Stimulated activated CD4-positive, alpha-beta T cell treated with anti-CD3 and anti-CD28 coated beads, TNF-alpha, amount 100 ng/mL, for 24 hours (primary cell): ENCODE measurements around the gene NLN.
"Not testable (repeated sequence)": the region's sequence is repeated elsewhere in the genome, so short reads cannot be mapped to it uniquely, and the experiment has no call there.

Source experiments
- DNase-seq, 3 experiments: peaks; one replicate each; pipeline ENCODE4 v3.0.0-alpha.2; 2020; ENCODE audit warnings: low read depth in 3 of 3

Gene NLN

DNA sequence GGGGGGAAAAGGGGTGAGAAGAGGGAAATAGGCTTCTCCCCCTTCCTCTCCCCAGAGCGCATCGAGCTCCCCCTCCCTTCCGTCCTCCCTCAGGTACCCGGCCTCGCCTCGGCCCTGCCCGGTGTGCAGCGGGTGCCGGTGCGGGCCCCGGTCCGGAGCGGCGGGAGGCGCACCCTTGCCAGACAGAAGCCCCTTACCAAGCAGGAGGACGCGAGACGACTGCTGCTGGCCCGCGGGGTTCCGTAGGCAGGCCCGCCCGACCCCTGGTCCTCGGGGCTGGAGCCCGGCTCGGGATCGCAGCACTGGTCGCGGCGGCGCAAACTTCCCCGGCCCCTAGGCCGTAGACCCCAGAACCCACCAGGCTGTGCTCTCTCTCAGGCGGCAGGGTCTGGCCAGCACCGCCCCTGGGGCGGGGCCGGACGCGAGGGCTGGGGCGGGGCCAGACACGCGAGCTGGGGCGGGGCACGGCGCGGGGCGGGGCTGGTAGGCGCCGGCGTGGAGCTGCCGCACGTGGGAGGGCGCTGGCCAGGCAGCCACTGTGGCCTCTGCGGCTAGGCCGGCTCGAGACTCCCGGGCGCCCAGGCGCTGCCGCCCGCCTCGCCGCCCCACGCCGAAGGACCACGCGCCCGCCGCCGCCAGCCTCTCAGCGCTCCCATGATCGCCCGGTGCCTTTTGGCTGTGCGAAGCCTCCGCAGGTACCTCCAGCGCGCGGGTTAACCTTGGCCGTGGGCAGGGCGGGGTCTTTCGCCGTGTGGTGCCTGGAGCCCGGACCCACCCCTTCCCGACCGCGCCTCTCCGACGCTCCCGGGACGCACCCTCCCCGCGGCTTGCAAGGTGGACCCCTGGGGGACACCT is at the start of gene NLN, which contains the start of gene SGTB:
Gene NLN, plus strand, starts transcription at position 486 of the 855 bp plus-strand sequence. Its CDS starts 169 bp downstream, at position 655.
Gene SGTB, minus strand, starts transcription at position 390 of the 855 bp plus-strand sequence. CDS start 1,302 bp downstream, outside the sequence.
- peak; percentile 68 to 83 (median 74) for DNase-seq

DNA sequence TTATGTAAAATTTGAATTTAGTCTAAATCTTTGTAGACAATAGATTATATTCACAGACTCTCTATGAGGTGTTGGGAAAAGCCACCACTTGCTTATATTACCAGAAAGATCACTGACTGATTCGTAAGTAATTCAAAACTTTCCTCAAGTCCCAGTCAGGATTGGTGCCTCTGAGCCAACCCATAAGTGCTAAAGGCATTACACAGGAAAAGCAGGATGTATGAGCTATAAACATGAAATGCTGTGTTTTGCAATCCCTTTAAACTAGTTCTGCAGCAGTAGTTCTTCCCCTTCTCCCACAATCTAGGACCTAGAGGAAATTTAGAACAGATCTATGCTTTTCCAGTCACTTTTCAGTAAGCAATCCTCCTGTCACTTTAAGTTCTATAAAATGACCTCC is 49.2 kb upstream of the NLN start:
- no peak for DNase-seq

DNA sequence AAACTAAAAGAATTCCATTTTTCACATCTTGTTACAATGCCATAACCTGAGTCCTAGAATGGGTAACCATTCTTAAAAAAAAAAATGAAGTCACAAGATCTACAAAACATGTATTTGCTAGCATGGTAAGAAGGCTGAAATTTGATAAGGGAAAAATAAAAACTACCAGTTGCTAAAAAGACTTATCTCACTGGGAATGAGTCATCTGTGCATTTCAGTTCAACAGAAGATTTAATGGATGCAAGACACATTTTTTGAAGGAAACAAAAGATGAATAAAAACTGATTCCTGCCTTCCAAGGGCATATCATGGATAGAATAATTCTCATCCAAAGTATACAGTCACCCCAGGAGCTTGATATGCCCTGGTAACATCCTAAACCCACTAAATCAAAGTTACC is 47.3 kb upstream of the NLN start:
- DNase-seq = no peak

DNA sequence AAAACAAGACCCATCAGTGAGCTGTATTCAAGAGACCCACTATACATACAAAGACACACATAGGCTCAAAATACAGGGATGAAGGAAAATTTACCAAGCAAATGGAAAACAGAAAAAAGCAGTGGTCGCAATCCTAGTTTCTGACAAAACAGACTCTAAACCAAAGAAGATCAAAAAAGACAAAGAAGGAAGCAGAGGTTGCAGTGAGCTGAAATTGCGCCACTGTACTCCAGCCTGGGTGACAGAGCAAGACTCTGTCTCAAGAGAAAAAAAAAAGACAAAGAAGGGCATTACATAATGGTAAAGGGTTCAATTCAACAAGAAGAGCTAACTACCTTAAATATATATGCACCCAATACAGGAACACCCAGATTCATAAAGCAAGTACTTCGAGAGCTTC is 45.9 kb upstream of the NLN start:
- DNase-seq = not testable (repeated sequence)

DNA sequence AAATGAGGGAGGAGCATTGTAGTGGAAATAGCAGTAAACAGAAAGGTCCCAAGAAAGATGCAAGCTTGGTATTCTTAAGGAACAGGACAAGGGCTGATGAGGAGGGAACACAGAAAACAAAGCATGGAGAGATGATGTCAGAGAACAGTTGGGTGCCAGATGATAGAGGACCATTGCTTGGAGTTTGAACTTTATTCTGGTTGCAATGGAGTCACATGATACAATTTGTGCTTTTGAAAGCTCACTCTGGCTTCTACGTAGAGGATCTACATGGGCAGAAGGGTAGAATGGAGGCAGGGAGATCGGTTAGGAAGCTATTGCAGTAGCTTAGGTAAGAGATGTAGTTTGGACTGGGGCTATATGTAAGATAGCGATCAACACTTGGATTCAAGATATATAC is 39.9 kb upstream of the NLN start:
- no peak for DNase-seq

DNA sequence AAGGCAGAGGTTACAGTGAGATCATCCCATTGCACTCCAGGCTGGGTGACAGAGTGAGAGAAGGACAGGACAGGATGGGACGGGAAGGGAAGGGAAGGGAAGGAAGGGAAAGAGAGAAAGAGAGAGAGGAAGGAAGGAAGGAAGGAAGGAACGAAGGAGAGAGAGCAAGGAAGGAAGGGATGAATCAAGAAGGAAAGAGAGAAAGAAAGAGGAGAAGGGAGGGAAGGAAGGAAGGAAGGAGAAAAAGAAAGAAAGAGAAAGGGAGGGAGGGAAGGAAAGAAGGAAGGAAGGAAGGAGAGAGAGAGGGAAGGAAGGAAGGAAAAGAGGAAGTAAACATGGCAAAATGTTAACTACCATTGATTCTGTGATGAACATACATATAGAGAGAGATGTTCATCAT is 28.9 kb upstream of the NLN start:
- DNase-seq = no peak

DNA sequence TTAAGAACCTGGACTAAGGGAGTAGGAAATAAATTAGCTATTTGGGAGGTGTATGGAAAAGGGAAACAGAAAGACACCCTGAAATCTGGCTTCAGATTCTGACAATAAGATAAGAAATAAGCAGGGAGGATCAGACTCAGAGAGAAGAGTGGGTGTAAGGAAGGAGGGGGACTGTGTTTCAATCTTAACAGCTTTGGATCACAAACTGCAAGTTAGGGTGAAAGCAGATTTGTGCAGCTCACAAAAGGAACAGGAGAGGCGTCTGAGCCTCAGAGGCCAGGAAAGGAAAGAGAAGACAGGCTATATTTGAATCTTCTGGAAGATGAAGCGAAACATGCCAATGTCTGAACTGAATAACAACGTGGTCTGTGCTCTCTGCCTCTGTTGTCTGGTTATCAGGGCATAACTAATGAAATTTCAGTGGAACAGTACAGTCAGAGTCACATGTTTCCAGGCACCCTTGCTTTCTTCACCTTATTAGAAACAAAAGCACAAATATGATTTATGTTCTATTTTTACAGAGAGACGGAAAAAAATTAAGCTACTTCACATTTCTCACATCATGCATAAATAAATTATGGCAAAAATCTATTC is 26.7 kb upstream of the NLN start:
- DNase-seq = no peak

DNA sequence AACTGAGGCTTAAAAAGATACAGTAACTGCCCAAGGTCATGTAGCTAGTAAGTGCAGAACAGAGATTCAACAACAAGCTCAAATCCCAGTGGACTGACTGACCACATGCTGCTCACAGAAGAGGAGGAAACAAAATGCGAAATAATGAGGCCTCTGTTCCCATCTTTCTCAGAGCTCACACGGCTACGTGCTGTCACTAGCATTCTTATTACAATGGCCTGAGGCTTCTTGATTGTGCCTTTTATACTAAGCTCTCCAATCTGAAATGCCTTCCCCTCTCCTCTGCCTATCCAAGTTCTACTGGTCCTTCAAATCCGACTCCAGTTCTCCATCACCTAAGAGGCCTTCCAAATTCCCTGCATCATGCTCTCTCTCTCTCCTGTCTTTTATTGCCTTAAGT is 26.1 kb upstream of the NLN start:
- DNase-seq = no peak

DNA sequence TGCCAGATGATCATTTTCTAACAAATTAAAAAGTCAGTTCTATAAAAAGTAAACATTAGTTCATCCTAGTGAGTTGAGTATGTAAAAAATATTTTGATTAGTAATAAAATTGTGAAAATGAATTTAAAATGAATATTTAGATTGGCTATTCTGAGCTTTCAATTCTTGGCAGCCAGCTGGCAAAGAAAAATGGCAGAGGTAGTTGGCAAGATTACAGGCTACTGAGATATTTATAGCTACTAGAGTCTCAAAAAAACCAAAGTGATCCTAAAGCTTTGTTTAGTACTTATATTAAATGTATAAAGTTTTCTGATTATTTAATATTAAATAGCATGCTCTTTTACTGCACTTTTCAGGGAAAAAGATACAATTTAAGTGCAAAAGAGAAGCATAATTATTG is 25.1 kb upstream of the NLN start:
- no peak for DNase-seq

DNA sequence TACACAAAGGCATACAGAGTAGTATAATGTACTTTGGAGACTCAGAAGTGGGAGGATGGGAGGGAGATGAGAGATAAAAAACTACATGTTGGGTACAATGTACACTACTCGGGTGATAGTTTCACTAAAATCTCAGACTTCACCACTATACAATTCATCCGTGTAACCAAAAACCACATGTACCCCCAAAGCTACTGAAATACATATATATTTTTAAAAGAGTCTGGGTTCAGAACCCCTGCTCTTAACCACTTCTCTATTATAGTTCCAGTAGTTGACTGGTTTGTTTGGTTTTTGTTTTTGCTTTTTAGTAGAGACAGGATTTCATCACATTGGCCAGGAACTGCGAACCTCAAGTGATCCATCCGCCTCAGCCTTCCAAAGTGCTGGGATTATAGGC is 22.7 kb upstream of the NLN start:
- no peak for DNase-seq

DNA sequence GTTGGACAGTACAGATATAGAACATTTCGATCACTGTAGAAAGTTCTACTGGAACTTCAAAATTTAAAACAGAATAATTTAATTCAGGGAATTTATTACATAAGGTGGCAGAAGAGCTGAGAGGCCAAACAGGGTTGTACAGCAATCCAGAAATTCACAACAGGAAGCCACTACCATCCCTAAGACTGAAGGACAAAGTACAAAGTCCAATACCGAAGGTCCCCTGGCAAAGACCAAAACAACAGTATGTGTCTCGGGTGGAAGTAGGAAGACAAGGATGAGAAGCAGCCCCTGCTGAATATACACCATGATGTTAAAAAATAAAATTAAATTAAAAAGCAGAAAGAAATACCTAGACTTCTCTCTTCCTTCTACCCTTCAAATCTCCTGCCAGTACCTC is 20.0 kb upstream of the NLN start:
- DNase-seq = no peak

DNA sequence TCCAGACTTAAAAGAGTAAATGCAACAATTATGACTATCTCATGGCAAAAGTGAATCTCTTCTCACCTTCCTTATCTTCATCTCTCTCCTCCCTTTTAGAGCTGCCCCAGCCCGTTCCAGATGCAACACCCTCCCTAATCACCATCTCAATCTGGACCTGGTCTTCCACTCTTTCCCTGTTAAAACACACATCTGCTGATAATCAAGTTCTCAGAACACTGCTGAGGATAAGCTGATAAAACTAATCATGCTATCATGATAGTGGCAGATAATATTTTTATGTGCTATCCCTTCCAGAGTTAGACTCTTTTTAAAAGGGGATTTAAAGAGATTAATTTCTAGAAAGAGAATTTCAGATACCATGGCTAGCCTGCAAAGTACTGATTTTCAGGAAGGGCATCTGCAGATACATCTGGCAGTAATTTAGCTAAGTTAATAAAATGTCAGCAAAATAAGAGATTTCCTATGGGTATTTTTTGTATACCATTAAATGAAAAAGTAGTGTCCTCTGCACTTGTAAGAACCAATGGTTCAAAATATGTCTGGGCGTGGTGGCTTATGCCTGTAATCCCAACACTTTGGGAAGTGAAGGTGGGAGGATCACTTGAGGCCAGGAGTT is 17.3 kb upstream of the NLN start:
- DNase-seq = no peak

DNA sequence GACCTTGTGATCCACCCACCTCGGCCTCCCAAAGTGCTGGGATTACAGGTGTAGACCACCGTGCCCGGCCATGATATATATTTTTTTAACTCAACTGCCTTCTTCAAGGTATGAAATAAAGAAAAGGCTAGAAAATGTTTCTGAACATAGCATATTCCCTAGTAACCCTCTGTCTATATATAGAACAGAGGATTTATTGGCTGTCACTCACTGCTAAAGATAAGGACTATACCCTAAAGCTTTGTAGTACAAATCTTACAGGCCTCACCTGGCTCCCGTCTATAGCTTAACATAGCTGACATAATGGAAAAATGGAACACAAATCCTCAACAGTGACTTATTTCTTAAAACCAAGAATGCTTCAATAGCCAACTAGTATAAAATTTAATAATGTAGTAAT is 14.3 kb upstream of the NLN start:
- DNase-seq = no peak

DNA sequence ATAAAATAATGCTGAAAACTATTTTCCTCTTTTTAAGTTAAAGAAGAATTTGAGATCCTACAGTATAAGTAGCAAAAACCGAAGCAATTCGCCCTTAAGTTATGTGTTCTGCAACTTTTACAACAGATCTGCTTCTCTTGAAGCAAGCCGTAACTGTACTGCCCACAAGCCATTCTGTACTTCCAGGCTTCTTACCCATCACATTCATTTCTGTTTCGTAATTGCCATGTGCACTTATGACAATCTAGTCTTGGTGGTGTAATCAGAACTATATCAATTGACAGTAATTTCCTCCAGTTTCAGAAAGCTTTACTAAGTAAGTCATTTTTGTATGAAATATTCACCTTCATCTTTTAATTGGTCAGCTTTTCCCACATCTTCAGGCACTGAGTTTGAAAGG is 13.9 kb upstream of the NLN start:
- DNase-seq = no peak

DNA sequence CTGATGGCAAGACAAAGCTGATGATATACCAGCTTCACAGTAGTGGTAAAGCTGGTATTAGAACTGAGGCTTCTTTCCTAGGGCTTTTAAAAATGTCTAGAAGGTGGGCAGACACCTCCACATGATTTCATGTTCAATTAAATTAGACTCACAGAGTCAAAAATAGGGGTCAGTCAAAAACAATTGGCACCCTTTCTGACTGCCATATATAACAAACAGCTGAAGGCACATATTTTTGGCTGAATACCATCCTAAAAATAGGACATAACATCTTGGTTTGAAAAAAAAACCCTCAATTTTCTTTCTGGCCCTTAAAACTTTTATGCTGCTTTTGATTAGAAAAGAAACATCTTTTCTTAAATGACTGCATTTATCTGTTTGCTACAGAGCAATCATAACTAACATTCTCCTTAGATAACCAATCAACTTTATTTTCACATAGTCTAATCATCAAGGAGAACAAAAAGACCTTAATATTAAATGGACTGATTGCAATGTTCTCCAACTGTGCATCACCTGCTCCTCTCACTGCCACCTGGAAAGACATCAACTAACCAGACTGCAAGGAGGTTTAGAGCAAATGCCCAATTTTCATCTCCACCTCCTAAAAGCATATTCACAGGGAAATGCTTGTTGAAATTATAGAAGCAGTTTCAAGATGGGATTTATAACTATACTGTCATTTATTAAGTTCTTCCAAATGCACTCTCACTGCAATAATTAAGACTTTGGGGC is 3.3 kb upstream of the NLN start:
- no peak for DNase-seq

DNA sequence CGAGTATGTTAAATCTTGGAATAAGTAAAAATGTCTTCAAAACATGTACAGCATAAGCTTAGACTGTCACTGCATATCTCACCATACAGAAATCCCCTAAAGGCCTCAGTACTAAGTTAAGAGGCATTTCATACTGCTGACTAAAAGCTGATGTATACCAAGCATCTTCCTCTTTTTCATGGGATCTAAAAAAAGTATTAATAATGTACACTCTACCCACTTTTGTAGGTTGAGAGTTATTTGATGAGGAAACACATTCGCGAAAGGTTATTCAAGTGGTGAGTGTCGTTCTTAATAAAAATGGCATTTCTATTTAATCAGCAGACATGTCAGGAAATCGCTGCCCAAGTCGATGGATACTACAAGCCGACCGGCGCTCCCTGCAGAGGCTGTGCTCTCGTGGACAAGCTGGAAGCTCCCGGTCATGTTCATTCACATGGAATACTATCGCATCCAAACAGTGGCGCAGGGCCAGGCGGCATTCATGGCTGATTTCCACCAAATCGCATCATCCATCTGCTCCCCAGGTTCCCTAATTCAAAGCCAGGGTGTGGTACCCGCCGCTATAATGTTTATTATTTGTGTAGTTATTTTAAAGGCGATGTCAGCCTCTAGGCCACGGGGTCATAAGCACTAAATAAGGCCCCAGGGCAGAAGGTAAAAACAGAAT is 820 bp upstream of the NLN start:
- no peak for DNase-seq

DNA sequence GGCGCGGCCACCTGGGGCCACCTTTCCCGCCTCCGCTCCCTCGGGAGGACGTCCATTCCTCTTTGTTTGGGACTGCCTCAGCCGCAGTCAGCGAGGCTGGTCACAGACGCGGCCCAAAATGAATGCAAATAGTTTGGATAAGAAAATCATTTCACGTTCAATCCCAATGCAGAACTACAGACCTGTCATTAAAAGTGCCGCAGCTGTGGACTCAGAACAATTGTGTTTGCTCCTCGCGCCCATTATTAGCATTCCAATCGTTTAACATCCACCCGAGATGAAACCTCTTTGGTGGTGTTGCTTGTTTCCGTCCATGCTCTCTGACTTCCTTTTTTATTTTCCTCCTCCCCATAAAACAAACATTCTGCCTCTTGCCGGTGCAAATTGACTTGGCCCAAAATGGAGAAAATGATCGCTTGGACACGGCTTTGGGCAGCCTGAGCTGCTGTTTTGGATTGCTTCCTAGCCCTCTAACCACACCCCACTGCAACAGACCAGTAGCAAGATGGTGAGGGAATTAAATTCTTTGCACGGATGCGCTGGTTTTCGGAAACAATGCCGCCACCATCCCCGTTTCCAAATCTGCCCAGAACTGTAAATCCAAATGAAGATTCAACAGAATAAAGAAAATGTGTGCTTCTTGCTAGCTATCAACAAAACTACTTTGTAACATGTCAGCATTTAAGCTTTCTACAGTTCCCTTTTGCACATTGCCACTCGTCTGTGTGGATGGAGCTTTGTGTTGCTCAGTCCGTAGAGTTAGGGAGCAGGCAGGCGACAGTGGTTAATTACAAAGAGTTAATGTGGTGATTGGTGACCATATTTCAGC is 784 bp downstream of the NLN start:
- DNase-seq = no peak

DNA sequence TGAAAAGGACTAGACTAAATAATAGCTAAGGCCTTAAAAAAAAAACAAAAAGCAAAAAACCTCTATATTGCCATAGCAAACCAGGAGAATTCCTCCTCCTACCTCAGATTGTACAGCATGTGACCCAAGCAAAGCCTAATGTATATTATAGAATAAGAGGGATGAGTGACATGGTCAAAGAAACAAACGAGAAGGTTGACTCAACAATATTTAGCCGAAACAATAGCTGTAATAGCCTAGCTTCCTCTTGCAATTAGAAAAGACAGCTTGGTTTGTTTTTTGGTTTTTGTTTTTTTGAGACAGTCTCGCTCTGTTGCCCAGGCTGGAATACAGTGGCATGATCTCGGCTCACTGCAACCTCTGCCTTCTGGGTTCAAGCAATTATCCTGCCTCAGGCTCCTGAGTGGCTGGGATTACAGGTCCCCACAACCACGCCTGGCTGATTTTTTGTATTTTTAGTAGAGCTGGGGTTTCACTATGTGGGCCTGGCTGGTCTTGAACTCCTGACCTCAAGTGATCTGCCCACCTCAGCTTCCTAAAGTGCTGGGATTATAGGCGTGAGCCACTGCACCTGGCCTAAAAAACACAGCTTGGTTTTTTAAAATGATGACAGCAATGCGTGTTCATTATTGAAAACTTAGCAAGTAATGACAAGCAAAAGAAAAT is 5.6 kb downstream of the NLN start:
- DNase-seq = no peak

DNA sequence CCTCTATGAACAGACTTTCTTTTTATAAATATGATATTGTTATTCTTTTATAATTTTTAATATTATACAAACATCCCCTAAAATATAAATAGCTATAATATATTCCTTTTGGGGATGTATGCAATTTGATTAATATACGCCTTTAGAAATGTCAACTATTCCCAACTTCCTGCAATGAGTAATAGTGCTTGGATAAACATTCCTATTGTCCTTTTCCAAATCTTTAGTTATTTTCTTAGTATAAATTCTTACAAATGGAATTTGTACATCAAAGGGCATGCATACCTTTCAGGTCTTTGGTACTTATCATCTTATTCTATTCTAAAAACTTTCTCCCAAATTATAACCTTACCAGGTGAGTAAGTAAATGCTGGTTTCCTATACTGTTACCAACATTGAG is 6.2 kb downstream of the NLN start:
- DNase-seq = no peak

DNA sequence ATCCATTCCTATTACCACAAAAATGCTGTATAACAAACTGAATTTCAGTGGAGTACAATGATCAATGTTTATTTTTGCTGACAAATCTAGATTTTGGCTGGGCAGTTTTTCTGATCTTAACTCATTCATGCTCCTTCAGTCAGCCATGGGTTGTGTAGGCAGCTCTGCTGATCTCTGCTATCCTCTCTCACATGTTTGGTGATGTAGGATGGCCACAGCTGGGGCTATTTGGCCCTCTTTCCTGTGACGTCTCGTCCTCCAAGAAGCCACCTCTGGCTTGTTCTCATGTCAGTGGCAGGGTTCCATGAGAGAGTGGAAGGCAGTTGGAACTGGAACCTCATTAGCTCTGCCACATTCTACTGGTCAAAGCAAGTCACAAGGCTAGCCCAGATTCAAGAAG is 8.9 kb downstream of the NLN start:
- DNase-seq = no peak
